RWPE1 (cell line): Measurements from ENCODE around the gene ATP6V1E1.

Source experiments
- CTCF ChIA-PET: fragments of 350-600 bp; sonication (Branson Sonifier 250); formaldehyde crosslinking; extraction: SDS; loops from one replicate; lab custom pipeline; 2021; lab: Yijun Ruan, JAX
- POLR2A ChIA-PET: fragments of 400-600 bp; formaldehyde crosslinking; extraction: SDS; loops from one replicate; lab custom pipeline; 2020; ENCODE audit warnings: antibody characterized with exemption; ENCODE audit not compliant: low non-redundant PET; lab: Yijun Ruan, JAX
- DNase-seq: peaks from one replicate; pipeline ENCODE4 v3.0.0; 2012; ENCODE audit warnings: low spot score
- H3K27ac ChIP-seq: fragments of 450-650 bp; 2 replicates; pipeline ENCODE4 v1.5.1; 2017
- TF ChIP-seq, protein P1 (sequence below): fragments of 450-650 bp; conservative IDR thresholded peaks from 2 replicates; pipeline ENCODE4 v1.5.1; 2017; ENCODE audit warnings: low read depth, mild to moderate bottlenecking

The ATP6V1E1 gene

DNA sequence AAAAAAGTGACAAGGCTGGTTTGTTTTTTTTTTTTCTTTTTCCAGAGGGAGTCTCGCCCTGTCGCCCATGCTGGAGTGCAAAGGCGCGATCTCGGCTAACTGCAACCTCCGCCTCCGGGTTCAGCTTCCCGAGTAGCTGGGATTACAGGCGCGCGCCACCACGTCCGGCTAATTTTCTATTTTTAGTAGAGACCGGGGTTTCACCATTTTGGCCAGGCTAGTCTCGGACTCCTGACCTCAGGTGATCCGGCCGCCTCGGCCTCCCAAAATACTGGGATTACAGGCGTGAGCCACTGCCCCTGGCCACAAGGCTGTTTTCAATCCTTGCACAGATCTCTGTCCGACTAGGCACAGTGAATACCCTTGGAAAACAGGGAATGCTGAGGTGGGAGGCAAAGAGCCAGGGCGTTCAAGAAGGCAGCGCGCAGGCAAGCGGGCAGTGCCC lies 566 bp downstream of the ATP6V1E1 start:
- POLR2A ChIA-PET, result no interaction called here
- CTCF ChIA-PET, result no interaction called here
- TF ChIP-seq, protein P1, sequence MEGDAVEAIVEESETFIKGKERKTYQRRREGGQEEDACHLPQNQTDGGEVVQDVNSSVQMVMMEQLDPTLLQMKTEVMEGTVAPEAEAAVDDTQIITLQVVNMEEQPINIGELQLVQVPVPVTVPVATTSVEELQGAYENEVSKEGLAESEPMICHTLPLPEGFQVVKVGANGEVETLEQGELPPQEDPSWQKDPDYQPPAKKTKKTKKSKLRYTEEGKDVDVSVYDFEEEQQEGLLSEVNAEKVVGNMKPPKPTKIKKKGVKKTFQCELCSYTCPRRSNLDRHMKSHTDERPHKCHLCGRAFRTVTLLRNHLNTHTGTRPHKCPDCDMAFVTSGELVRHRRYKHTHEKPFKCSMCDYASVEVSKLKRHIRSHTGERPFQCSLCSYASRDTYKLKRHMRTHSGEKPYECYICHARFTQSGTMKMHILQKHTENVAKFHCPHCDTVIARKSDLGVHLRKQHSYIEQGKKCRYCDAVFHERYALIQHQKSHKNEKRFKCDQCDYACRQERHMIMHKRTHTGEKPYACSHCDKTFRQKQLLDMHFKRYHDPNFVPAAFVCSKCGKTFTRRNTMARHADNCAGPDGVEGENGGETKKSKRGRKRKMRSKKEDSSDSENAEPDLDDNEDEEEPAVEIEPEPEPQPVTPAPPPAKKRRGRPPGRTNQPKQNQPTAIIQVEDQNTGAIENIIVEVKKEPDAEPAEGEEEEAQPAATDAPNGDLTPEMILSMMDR, result no peak
- peak overlapping the region; percentile 92 for H3K27ac ChIP-seq
- DNase-seq, result no peak

DNA sequence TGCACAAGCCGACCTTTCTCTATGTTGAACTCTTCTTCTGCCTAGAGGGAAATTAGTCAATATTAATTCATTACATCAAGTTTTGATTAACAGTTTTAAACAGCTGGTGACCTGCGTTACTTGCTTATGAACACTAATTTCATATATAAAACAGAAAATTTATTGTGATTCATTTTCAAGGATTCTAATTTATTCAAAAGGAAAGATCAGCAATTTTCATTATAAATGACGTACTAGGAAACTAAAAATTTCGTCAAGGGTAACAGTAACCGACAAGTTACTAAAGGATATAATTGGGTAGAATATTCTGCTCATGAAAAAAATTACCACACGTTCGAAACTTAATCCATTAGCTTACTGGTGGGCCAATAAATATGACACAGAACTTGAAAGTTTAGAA lies 15.3 kb downstream of the ATP6V1E1 start:
- ChIA-PET POLR2A (no interaction called here), CTCF (no interaction called here)
- DNase-seq, result no peak
- TF ChIP-seq, protein P1, result no peak
- no peak overlapping the region for H3K27ac ChIP-seq

DNA sequence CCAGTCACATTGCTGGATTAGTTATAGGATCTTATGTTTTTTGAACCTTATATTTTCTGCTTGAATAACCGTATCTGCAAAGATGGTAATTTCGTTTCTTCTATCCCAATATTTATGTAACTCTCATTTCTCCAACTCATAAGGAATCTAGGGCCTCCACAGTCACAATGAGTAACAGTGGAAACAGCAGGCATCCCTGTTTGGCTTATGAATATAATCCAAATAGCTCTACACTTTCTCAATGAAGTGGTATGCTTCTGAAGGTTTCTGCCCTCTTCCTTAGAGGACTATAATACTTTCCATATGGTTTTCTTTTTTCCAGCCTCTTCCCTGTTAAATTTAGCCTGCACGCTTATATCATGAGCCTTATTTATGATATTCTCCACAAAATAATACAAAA lies 16.5 kb downstream of the ATP6V1E1 start:
- DNase-seq, result no peak
- ChIA-PET CTCF (no interaction called here), POLR2A (no interaction called here)
- H3K27ac ChIP-seq, result no peak overlapping the region
- TF ChIP-seq, protein P1, result no peak

GRCh38 chr22:17607891-17608521 lies 20.5 kb downstream of the ATP6V1E1 start:
- POLR2A ChIA-PET, result no interaction called here
- TF ChIP-seq, protein P1, result no peak
- H3K27ac ChIP-seq, result no peak overlapping the region
- CTCF ChIA-PET, result no interaction called here
- no peak for DNase-seq

- DNase-seq, result no peak
- TF ChIP-seq, protein P1, result no peak
- ChIA-PET POLR2A (interaction anchor here (0.7 kb wide), 1 partner anchor 19 kb away, joined by 3 read pairs; no protein-coding TSS in a partner anchor), CTCF (interaction anchor here (0.6 to 0.8 kb wide), 2 partner anchors 21 to 48 kb away, joined by 3 to 5 read pairs; no protein-coding TSS in a partner anchor)
- H3K27ac ChIP-seq, result no peak overlapping the region
Measured at GRCh38 chr22:17606496-17606895, 22.1 kb downstream of the ATP6V1E1 start.

GRCh38 chr22:17603668-17604067 lies 24.9 kb downstream of the ATP6V1E1 start:
- ChIA-PET CTCF (no interaction called here), POLR2A (no interaction called here)
- DNase-seq, result no peak
- no peak overlapping the region for H3K27ac ChIP-seq
- TF ChIP-seq, protein P1, result no peak
